GM12878 (cell line): Measurements from ENCODE around the gene ARHGAP26. TPM values are rescaled to one million over a fixed set of nuclear protein-coding genes. Genes with fewer than 3 reads are reported as not detected.

ENCODE experiments used
- ATAC-seq: fragments of 200-7000 bp; cut with Tn5 transposase; 3 replicates; pipeline ENCODE4 v1.9.1; 2020; ENCODE audit warnings: mild to moderate bottlenecking, moderate library complexity
- BruUV-seq: library from RNA; stranded (reverse); fragments of 400-500 nt; replicated peaks from 2 replicates; lab custom pipeline; 2021; lab: Mats Ljungman, UMichigan
- CTCF ChIA-PET: fragments of 300-600 bp; sonication (Branson Sonifier 250); formaldehyde crosslinking; extraction: SDS; loops from one replicate; lab custom pipeline; 2021; ENCODE audit warnings: inconsistent platforms; lab: Yijun Ruan, JAX
- POLR2A ChIA-PET: fragments of 350-600 bp; formaldehyde crosslinking; extraction: SDS; loops from one replicate; lab custom pipeline; 2021; ENCODE audit warnings: inconsistent platforms; lab: Charles Lee
- RAD21 ChIA-PET: fragments of 300-600 bp; sonication (Branson Sonifier 250); formaldehyde crosslinking; loops from one replicate; lab custom pipeline; 2023; ENCODE audit warnings: antibody characterized with exemption; ENCODE audit not compliant: unreplicated experiment; lab: Charles Lee
- SMC1A ChIA-PET: fragments of 300-600 bp; sonication (Branson Sonifier 250); formaldehyde crosslinking; loops from one replicate; lab custom pipeline; 2023; ENCODE audit not compliant: unreplicated experiment, uncharacterized antibody; lab: Charles Lee
- DNase-seq: peaks from one replicate; pipeline ENCODE4 v3.0.0-alpha.2; 2011; ENCODE audit warnings: low read depth, low spot score
- FAIRE-seq: peaks from 3 replicates; lab custom pipeline; 2011; peaks lifted over from hg19 to GRCh38; lab: Jason Lieb, UNC
- H2AFZ ChIP-seq: 2 replicates; pipeline ENCODE4 v1.6.0; 2011; ENCODE audit warnings: low read depth, low read length, control low read depth; ENCODE audit not compliant: control insufficient read depth
- H3K27ac ChIP-seq: 2 replicates; pipeline ENCODE4 v1.5.1; 2011; ENCODE audit warnings: control low read depth; ENCODE audit not compliant: control insufficient read depth, insufficient read depth
- H3K27me3 ChIP-seq, 2 experiments: replicated peaks in 1 of 2; 2 replicates each; pipeline versions ENCODE4 v1.6.0 to v1.6.1; 2011; ENCODE audit warnings: low read length in 1 of 2; ENCODE audit not compliant: control insufficient read depth in 2 of 2, insufficient read depth in 2 of 2
- H3K36me3 ChIP-seq, 2 experiments: 2 replicates each; pipeline ENCODE4 v1.5.1; 2011; ENCODE audit warnings: low read length in 1 of 2; ENCODE audit not compliant: control insufficient read depth in 2 of 2, insufficient read depth in 2 of 2
- H3K4me1 ChIP-seq: 2 replicates; pipeline ENCODE4 v1.6.1; 2011; ENCODE audit warnings: mild to moderate bottlenecking, low read length, moderate library complexity, mixed read lengths; ENCODE audit not compliant: control insufficient read depth, insufficient read depth
- H3K4me2 ChIP-seq: 2 replicates; pipeline ENCODE4 v1.6.0; 2011; ENCODE audit warnings: control low read depth; ENCODE audit not compliant: control insufficient read depth, insufficient read depth
- H3K4me3 ChIP-seq: fragments of 200-600 bp; sonication (generic); 2 replicates; pipeline ENCODE4 v1.5.1; 2016
- H3K79me2 ChIP-seq: 2 replicates; pipeline ENCODE4 v1.6.0; 2011; ENCODE audit warnings: low read length; ENCODE audit not compliant: control insufficient read depth, insufficient read depth
- H3K9ac ChIP-seq: 2 replicates; pipeline ENCODE4 v1.8.0; 2011; ENCODE audit warnings: low read length, control low read depth, mixed read lengths; ENCODE audit not compliant: control insufficient read depth, insufficient read depth
- H3K9me3 ChIP-seq: replicated peaks from 3 replicates; pipeline ENCODE4 v1.5.1; 2011; ENCODE audit warnings: mild to moderate bottlenecking, low read length; ENCODE audit not compliant: control insufficient read depth, insufficient read depth
- H4K20me1 ChIP-seq: 2 replicates; pipeline ENCODE4 v1.6.0; 2011; ENCODE audit not compliant: control insufficient read depth, insufficient read depth
- CEBPB ChIP-seq, 2 experiments: fragments of 150-350 bp in 1 of 2; IDR thresholded peaks; 2 replicates each; pipeline ENCODE4 v1.6.1; 2012 to 2014; ENCODE audit warnings: low read depth in 2 of 2, low read length in 2 of 2, borderline replicate concordance in 1 of 2, inconsistent platforms in 1 of 2
- RCOR1 ChIP-seq: conservative IDR thresholded peaks from 2 replicates; pipeline ENCODE4 v1.6.1; 2012; ENCODE audit warnings: low read depth, low read length, improper control_type of control experiment
- ZSCAN29 ChIP-seq: fragments of 450-650 bp; IDR thresholded peaks from 2 replicates; pipeline ENCODE4 v1.6.1; 2017; ENCODE audit warnings: mild to moderate bottlenecking, moderate library complexity
- WGBS: methylation state at CpG from one replicate; pipeline ENCODE4 v1.1.6; 2016; ENCODE audit warnings: low lambda C conversion rate; ENCODE audit not compliant: insufficient replicate concordance, insufficient coverage; ENCODE audit errors: missing lambda C conversion rate; 5-methylcytosine and 5-hydroxymethylcytosine counted together
- in situ Hi-C: fragments of 300-500 bp; cut with MboI; formaldehyde crosslinking; loops from 9 replicates; pipeline ENCODE4 v1.14.3; 2018; ENCODE audit warnings: mixed read lengths
- intact Hi-C: fragments of 100-400 bp; cut with micrococcal nuclease; formaldehyde crosslinking; loops from one replicate; pipeline ENCODE4 v1.14.2; 2022; ENCODE audit not compliant: unreplicated experiment
- polyA plus RNA-seq, 11 experiments: library from polyadenylated mRNA; depleted of rRNA in 4 of 11; unstranded in 6 of 11; stranded (reverse) in 5 of 11; fragments of >200 nt; fragmentation: Nextera tagmentation in 4 of 11; fragmentation: Illumina TruSeq in 1 of 11; extraction: Ambion mirVana in 4 of 11; extraction: Trizol in 1 of 11; gene quantifications; 1 replicate in 1 of 11; 2 replicates in 10 of 11; pipeline versions ENCODE4 v1.2.1 to v1.2.3, GENCODE V29; 2011 to 2016; ENCODE audit warnings: inconsistent platforms in 2 of 11, missing spikeins in 2 of 11, low read depth in 1 of 11
- total RNA-seq, 4 experiments: library from RNA; depleted of rRNA in 3 of 4; stranded (reverse); fragments of >200 nt in 3 of 4; fragmentation: Illumina TruSeq in 1 of 4; extraction: Trizol in 1 of 4; gene quantifications; 2 replicates each; pipeline versions ENCODE4 v1.2.1 to v1.2.3, GENCODE V29; 2013 to 2021

Gene ARHGAP26
- total and polyA plus RNA-seq, 10 of the 15 experiments (the other 5 are each of a cell fraction or from before 2014, with no cell fraction given) = 9.4 to 41.5 (median 19.3) TPM

DNA sequence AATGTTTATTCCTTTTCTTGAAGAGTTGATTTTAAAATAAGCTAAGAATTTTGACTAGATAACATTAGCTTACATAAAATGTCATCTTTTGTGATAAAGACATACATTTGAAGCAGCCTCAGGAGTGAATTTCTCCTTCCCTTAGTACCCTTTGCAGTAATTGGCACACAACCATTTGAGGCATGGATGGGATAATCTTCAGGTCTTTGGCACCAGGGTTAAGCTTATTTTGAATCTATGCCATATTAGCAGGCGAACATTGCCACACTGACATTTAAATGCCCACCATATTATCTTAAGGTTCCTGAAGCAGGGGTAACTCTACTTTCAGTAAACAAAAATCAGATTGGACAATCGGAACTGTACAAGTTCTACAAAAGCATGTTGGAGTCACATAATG is 507.4 kb downstream of the ARHGAP26 start:
- TF ChIP-seq RCOR1 (no peak), CEBPB (IDR thresholded peaks at IDR 0.05; ENCODE audit: borderline replicate concordance in 1 of 2, low read depth in 2 of 2, low read length in 2 of 2) (no peak), ZSCAN29 (no peak)
- TF ChIP-seq, all 136 proteins: peak for 0
- no peaks in the 10 kb centered on the region for H4K20me1 ChIP-seq
- ChIA-PET RAD21 (interaction anchor here (0.8 kb wide), 1 partner anchor 69 kb away, joined by 3 read pairs; no protein-coding TSS in a partner anchor), CTCF (interaction anchor here (0.6 to 1.8 kb wide), 6 partner anchors 12 to 58 kb away, joined by 3 to 5 read pairs (median 3); no protein-coding TSS in a partner anchor), SMC1A (interaction anchor here (0.8 to 8.9 kb wide), 9 partner anchors 9 to 69 kb away, joined by 3 to 83 read pairs (median 3); no protein-coding TSS in a partner anchor), POLR2A (interaction anchor here (0.5 to 1.3 kb wide), 3 partner anchors 34 to 47 kb away, joined by 3 to 4 read pairs (median 3); no protein-coding TSS in a partner anchor)
- H3K4me3 ChIP-seq = no peak overlapping the region
- H3K27ac ChIP-seq = no peak overlapping the region
- no peaks in the 10 kb centered on the region for H3K27me3 ChIP-seq
- BruUV-seq = no TSS peak
- peaks cover 4 to 17% of the 10 kb centered on the region in 2 experiments for H3K36me3 ChIP-seq
- in situ Hi-C loops = no loop called here
- H3K9ac ChIP-seq = no peak overlapping the region
- DNase-seq = no peak
- no peak overlapping the region for H3K4me2 ChIP-seq
- intact Hi-C loops = no loop called here
- no peaks in the 10 kb centered on the region for H3K4me1 ChIP-seq
- WGBS = 100% methylated on average over 2 of the region's 2 CpGs
- peaks cover 2% of the 10 kb centered on the region for H3K79me2 ChIP-seq
- no peaks in the 10 kb centered on the region for H3K9me3 ChIP-seq
- FAIRE-seq = no peak
- ATAC-seq = no peak
- H2AFZ ChIP-seq = no peak overlapping the region

Other genes with a start within 250 kb of the ARHGAP26 start
- not detected in 2 replicates for gene FGF1, start 84.3 kb upstream of the ARHGAP26 start, total RNA-seq (2014; rRNA removed)
- gene FGF1, start 84.3 kb upstream of the ARHGAP26 start, total RNA-seq (2014; rRNA removed; fragmentation: Illumina TruSeq; extraction: Trizol) = not detected in 2 replicates
- gene FGF1, start 84.3 kb upstream of the ARHGAP26 start, total RNA-seq (2021) = not detected in 2 replicates
- gene FGF1, start 84.3 kb upstream of the ARHGAP26 start, polyA plus RNA-seq (2011; rRNA removed) = not detected in 2 replicates
- not detected in 2 replicates for gene FGF1, start 84.3 kb upstream of the ARHGAP26 start, polyA plus RNA-seq (2014; fragmentation: Illumina TruSeq; extraction: Trizol)
- gene FGF1, start 84.3 kb upstream of the ARHGAP26 start, polyA plus RNA-seq (2014; fragmentation: Nextera tagmentation; extraction: Ambion mirVana) = not detected
- not detected in 2 replicates for gene FGF1, start 84.3 kb upstream of the ARHGAP26 start, polyA plus RNA-seq (2014; rRNA removed)
- gene FGF1, start 84.3 kb upstream of the ARHGAP26 start, polyA plus RNA-seq (2016; fragmentation: Nextera tagmentation; extraction: Ambion mirVana) = not detected